Lower leg skin (tissue), 3 donors: ENCODE measurements around the gene SLC4A5.

Source experiments
- POLR2A ChIP-seq, 2 donors: fragments of 450-650 bp; IDR thresholded peaks; one replicate each; pipeline ENCODE4 v1.6.1; 2016 to 2017; ENCODE audit warnings: antibody characterized with exemption in 2 of 2, mild to moderate bottlenecking in 1 of 2, moderate library complexity in 1 of 2
- TF ChIP-seq, protein P1 (sequence below), 3 donors: fragments of 450-650 bp; IDR thresholded peaks; one replicate each; pipeline ENCODE4 v1.5.1; 2016; ENCODE audit warnings: antibody characterized with exemption in 3 of 3, mild to moderate bottlenecking in 3 of 3, moderate library complexity in 2 of 3

DNA sequence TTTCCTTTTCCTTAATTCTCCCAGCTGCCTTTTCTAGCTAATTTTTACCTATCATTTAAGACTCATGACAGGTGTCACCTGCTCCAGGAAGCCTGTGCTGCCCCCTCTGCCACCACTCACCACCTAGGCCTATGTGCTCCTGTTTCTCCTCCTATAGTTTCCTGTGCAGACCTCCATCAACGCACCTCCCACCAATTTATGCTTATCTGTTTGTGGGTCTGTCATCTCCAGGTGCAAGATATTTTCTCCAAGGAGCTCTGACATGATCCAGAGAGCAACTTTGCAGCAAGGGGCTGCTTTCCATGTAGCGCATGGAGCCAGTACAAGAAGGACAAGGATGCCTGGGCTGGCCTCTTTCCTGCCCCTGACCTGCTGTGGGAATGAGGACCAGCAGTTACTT is 42.7 kb downstream of the SLC4A5 start:
- TF ChIP-seq, protein P1, sequence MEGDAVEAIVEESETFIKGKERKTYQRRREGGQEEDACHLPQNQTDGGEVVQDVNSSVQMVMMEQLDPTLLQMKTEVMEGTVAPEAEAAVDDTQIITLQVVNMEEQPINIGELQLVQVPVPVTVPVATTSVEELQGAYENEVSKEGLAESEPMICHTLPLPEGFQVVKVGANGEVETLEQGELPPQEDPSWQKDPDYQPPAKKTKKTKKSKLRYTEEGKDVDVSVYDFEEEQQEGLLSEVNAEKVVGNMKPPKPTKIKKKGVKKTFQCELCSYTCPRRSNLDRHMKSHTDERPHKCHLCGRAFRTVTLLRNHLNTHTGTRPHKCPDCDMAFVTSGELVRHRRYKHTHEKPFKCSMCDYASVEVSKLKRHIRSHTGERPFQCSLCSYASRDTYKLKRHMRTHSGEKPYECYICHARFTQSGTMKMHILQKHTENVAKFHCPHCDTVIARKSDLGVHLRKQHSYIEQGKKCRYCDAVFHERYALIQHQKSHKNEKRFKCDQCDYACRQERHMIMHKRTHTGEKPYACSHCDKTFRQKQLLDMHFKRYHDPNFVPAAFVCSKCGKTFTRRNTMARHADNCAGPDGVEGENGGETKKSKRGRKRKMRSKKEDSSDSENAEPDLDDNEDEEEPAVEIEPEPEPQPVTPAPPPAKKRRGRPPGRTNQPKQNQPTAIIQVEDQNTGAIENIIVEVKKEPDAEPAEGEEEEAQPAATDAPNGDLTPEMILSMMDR (IDR thresholded peaks at IDR 0.05): no peak
- no peak for TF ChIP-seq POLR2A (IDR thresholded peaks at IDR 0.05)
